22Rv1 (cell line): ENCODE results near the gene IL6.

Experiments
- ZFX ChIP-seq: fragments of 450-650 bp; IDR thresholded peaks from 2 replicates; pipeline ENCODE4 v1.6.1; 2017; ENCODE audit warnings: antibody characterized with exemption, borderline replicate concordance
- TF ChIP-seq, protein P1 (sequence below): fragments of 450-650 bp; IDR thresholded peaks from 2 replicates; pipeline ENCODE4 v1.5.1; 2017; ENCODE audit warnings: mild to moderate bottlenecking

DNA sequence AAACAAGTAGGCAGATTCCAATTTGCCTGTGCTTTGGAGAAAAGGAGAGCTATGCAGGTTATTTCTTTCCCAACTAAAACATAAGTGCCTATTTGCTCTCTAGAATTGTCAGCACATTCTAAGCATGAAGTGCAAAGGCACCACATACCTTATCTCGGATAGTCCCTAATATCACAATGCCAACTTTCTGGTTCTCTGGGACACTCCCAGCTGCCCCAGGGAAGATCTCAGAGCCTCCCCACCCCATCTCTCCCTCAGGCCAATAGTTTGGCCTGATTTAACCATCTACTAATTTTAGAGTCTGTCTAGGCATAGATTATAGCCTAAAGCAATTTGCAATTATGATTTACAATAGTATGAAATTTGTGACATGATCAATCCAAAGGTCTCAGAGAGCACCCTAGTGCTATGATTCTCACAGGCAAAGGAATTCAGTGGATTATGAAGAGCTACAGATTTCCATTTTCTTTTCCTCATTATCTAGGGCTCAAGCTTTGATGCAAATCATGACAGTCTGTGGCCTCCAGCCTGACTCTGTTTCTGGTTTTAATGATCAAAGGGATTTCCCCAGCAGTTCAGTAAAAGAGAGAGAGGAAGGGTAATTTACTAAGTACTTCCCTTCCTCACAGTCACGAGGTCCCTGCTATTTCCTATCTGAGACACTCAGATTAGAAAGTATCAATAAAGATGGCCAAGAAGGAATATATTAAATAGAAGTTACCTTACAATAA lies 29.0 kb upstream of the IL6 start:
- TF ChIP-seq, protein P1, sequence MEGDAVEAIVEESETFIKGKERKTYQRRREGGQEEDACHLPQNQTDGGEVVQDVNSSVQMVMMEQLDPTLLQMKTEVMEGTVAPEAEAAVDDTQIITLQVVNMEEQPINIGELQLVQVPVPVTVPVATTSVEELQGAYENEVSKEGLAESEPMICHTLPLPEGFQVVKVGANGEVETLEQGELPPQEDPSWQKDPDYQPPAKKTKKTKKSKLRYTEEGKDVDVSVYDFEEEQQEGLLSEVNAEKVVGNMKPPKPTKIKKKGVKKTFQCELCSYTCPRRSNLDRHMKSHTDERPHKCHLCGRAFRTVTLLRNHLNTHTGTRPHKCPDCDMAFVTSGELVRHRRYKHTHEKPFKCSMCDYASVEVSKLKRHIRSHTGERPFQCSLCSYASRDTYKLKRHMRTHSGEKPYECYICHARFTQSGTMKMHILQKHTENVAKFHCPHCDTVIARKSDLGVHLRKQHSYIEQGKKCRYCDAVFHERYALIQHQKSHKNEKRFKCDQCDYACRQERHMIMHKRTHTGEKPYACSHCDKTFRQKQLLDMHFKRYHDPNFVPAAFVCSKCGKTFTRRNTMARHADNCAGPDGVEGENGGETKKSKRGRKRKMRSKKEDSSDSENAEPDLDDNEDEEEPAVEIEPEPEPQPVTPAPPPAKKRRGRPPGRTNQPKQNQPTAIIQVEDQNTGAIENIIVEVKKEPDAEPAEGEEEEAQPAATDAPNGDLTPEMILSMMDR, result no peak
- no peak for TF ChIP-seq ZFX
